Measurements from ENCODE around the gene SLC34A1. TPM values are rescaled to one million over a fixed set of nuclear protein-coding genes. Genes with fewer than 3 reads are reported as not detected.

Gene SLC34A1
- total and polyA plus RNA-seq, 2 experiments from 2014 or later, result not detected

DNA sequence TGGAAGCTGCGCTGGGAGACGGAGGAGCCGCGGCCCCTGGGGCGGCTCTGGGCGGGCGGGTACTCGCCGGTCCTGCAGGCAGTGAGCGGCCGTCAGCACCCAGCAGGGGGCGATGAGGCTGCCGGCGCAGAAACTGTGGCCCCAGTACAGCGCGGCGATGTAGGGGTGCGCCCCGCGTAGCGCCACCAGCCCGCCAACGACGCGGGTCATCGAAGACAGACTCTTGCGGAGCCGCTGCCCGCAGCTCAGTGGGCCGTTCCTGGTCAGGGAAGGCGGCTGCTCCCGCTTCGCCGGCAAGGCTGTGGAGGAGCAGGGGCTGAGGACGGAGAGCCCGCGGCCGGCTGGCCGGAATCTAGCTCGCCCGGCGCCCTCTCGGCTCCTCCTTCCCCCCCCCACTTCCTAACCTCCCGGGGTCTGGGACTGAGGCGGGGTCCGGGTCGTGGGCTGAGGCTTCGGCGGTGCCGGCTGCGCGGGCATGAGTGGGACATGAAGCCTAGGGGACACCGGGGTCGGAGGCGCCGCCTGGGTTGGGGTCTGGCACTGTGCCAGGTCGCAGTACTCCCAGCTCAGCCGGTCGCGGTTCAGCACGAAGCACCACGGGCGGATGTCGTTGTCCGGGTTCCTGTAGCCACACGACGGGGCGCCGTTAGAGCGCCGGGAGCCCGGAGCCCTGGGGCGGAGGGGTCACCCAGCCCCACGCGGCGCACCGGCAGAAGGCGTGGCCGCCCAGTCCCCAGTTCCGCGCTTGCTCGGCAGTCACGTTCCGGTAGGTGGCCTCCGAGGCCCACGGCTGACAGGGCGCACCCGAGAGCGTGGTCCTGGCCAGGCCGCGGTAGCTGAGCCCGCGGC, 19.8 kb downstream of the SLC34A1 start:
- Histone ChIP-seq H3K4me3 (peak overlapping the region; percentile 38), H3K9me3 (ENCODE audit: low read depth) (no peaks in the 10 kb centered on the region), H3K27ac (no peak overlapping the region), H3K36me3 (no peaks in the 10 kb centered on the region), H3K27me3 (peaks cover 81% of the 10 kb centered on the region), H3K4me1 (ENCODE audit: low read depth) (no peaks in the 10 kb centered on the region)
- DNase-seq (ENCODE audit: low read depth in 1 of 2, low spot score in 1 of 2), result peak; percentile 84 to 90
- TF ChIP-seq, protein P1, sequence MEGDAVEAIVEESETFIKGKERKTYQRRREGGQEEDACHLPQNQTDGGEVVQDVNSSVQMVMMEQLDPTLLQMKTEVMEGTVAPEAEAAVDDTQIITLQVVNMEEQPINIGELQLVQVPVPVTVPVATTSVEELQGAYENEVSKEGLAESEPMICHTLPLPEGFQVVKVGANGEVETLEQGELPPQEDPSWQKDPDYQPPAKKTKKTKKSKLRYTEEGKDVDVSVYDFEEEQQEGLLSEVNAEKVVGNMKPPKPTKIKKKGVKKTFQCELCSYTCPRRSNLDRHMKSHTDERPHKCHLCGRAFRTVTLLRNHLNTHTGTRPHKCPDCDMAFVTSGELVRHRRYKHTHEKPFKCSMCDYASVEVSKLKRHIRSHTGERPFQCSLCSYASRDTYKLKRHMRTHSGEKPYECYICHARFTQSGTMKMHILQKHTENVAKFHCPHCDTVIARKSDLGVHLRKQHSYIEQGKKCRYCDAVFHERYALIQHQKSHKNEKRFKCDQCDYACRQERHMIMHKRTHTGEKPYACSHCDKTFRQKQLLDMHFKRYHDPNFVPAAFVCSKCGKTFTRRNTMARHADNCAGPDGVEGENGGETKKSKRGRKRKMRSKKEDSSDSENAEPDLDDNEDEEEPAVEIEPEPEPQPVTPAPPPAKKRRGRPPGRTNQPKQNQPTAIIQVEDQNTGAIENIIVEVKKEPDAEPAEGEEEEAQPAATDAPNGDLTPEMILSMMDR (IDR thresholded peaks at IDR 0.05; ENCODE audit: low read depth, low read length), result peak; percentile 68

DNA sequence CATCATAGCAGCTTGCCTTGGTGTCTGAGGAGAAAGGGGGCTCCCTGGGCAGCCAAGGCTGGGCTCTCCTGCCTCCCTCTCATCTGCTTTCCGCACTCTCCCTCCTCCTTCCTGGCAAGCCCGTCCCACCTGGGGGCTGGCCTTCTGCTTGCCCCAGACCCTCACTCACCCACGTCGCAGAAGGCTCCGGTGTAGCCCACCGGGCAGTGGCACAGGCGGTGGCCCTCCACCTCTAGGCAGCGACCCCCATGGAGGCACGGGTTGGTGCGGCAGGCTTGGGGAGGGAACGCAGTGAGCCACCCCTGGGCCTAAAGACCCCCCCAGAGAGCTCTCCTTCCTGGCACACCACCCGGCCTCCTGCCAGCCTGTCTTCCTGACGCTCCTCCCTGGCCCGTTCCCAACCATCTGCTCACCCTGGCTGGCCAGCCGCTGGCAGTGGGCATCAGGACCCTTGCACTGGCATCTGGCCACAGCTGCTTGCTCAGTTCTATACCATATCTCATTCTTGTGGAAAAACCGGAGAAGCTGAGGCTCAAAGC, 20.5 kb downstream of the SLC34A1 start:
- Histone ChIP-seq H3K9me3 (ENCODE audit: low read depth) (no peaks in the 10 kb centered on the region), H3K4me3 (peak overlapping the region; percentile 38), H3K27me3 (peaks cover 86% of the 10 kb centered on the region), H3K4me1 (ENCODE audit: low read depth) (no peaks in the 10 kb centered on the region), H3K36me3 (no peaks in the 10 kb centered on the region), H3K27ac (no peak overlapping the region)
- TF ChIP-seq, protein P1 (IDR thresholded peaks at IDR 0.05; ENCODE audit: low read depth, low read length), result no peak
- DNase-seq (ENCODE audit: low read depth in 1 of 2, low spot score in 1 of 2), result no peak

DNA sequence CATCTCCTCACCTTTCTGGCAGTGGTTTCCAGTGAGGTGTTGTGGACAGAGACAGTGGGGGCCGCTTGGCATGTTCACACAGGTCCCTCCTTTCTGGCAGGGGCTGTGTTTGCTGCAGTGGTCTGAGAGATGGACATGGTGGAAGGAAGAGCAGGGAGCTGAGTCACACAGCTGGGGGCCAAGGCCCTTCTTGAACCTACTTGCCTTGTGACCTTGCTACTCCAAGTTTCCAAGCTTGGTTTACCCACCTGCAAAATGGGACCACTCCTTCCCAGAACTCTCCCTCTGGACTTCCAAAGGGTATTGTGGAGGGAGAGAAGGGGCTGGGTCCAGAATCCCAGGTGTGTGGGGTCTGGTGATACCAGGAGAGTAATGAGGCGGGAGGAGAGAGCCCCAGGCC, 21.1 kb downstream of the SLC34A1 start:
- Histone ChIP-seq H3K36me3 (no peaks in the 10 kb centered on the region), H3K27me3 (peaks cover 86% of the 10 kb centered on the region), H3K4me3 (no peak overlapping the region), H3K4me1 (ENCODE audit: low read depth) (no peaks in the 10 kb centered on the region), H3K9me3 (ENCODE audit: low read depth) (no peaks in the 10 kb centered on the region), H3K27ac (no peak overlapping the region)
- no peak for DNase-seq (ENCODE audit: low read depth in 1 of 2, low spot score in 1 of 2)
- TF ChIP-seq, protein P1 (IDR thresholded peaks at IDR 0.05; ENCODE audit: low read depth, low read length), result no peak

DNA sequence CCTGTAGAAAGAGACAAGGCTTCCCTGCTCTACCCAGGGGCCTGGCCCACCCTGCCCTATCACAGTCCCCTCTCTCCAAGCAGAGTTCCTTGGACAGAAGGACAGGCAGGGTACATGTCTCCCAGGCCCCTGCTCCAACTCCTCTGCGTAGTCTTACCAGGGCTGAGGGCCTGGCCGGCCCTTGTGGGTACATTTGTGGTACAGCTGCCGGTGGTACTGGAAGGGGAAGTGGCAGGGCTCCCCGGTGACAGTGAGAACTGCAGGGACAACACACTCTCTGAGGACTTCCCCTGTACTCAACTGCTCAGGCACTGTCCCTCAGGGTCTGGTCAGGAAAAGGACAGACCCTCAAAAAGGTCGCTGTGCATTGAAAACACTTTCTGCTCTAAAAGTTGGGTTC, 21.6 kb downstream of the SLC34A1 start:
- H3K36me3 ChIP-seq, result no peaks in the 10 kb centered on the region
- TF ChIP-seq, protein P1 (IDR thresholded peaks at IDR 0.05; ENCODE audit: low read depth, low read length), result no peak
- H3K27me3 ChIP-seq, result peaks cover 83% of the 10 kb centered on the region
- no peaks in the 10 kb centered on the region for H3K9me3 ChIP-seq (ENCODE audit: low read depth)
- H3K4me3 ChIP-seq, result no peak overlapping the region
- H3K27ac ChIP-seq, result no peak overlapping the region
- DNase-seq (ENCODE audit: low read depth in 1 of 2, low spot score in 1 of 2), result no peak
- H3K4me1 ChIP-seq (ENCODE audit: low read depth), result no peaks in the 10 kb centered on the region

DNA sequence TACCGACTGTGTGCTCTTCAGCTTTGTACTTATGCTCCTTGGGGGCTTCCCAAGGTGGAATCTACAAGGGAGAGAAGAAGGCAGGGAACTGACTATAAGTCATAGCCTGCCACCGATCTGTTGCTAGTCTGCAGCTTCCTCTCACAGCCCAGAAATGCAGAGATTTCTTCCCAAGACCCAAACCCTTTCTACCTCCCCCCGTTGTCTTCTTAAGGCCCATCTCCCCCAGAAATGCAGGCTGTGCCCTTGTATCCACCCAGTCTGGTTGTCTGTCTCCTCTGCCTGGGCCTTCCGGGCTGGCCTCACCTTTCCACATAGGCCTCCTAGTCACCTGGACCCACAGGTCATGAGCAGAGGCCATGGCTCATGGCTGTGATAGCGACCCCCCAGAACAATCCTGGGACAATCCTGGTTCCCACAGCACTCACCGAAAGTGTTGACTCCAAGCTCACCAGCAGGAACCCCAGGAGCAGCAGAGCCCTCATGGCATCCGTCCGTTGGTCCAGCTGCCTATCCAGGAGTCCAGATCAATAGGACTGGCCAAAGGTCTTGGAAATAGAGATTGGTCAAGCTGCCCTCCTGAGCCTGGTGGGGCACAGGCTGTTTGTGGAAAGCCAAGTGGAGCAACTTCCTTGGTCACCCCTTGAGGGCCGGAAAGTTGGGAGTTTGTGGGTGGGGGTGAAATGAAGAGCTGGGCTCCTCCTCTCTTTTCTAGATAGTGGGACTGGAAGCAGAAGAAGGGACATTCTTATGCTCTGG, 25.0 kb downstream of the SLC34A1 start, which contains the start of gene F12:
Gene F12 (minus strand): TSS at position 522 of the 759 bp plus-strand sequence. CDS start 37 bp downstream, at position 485.
- DNase-seq (ENCODE audit: low read depth in 1 of 2, low spot score in 1 of 2), result no peak
- Histone ChIP-seq H3K27ac (no peak within 1 kb of the TSS), H3K4me3 (no peak within 1 kb of the TSS), H3K4me1 (ENCODE audit: low read depth) (no peaks in the 10 kb centered on the region), H3K36me3 (no peaks in the 10 kb centered on the region), H3K9me3 (ENCODE audit: low read depth) (no peaks in the 10 kb centered on the region), H3K27me3 (peaks cover 50% of the 10 kb centered on the region)
- TF ChIP-seq, protein P1 (IDR thresholded peaks at IDR 0.05; ENCODE audit: low read depth, low read length), result no peak
